SK-N-SH (cell line): ENCODE results near the gene MTUS2.

Experiments used
- CTCF ChIP-seq: fragments of 200-600 bp; sonication (generic); IDR thresholded peaks from 2 replicates; pipeline ENCODE4 v1.6.1; 2017; ENCODE audit warnings: antibody characterized with exemption, mild to moderate bottlenecking, moderate library complexity
- MAX ChIP-seq: IDR thresholded peaks from 2 replicates; pipeline ENCODE4 v1.4.0; 2012; ENCODE audit warnings: low read depth
- NRF1 ChIP-seq: IDR thresholded peaks from 2 replicates; pipeline ENCODE4 v1.6.1; 2012; ENCODE audit warnings: low read depth, mild to moderate bottlenecking, low read length

GRCh38 chr13:29509999-29510589 is 690.0 kb downstream of the MTUS2 start:
- TF ChIP-seq CTCF, result no peak
- no peak for TF ChIP-seq NRF1
- no peak for TF ChIP-seq MAX
